GM12878 (cell line): ENCODE data around the gene REEP1. TPM values are rescaled to one million over a fixed set of nuclear protein-coding genes. Genes with fewer than 3 reads are reported as not detected.

Experiments used
- ATAC-seq: fragments of 200-7000 bp; cut with Tn5 transposase; 3 replicates; pipeline ENCODE4 v1.9.1; 2020; ENCODE audit warnings: mild to moderate bottlenecking, moderate library complexity
- BruUV-seq: library from RNA; stranded (reverse); fragments of 400-500 nt; replicated peaks from 2 replicates; lab custom pipeline; 2021; lab: Mats Ljungman, UMichigan
- CTCF ChIA-PET: fragments of 300-600 bp; sonication (Branson Sonifier 250); formaldehyde crosslinking; extraction: SDS; loops from one replicate; lab custom pipeline; 2021; ENCODE audit warnings: inconsistent platforms; lab: Yijun Ruan, JAX
- POLR2A ChIA-PET: fragments of 350-600 bp; formaldehyde crosslinking; extraction: SDS; loops from one replicate; lab custom pipeline; 2021; ENCODE audit warnings: inconsistent platforms; lab: Charles Lee
- RAD21 ChIA-PET: fragments of 300-600 bp; sonication (Branson Sonifier 250); formaldehyde crosslinking; loops from one replicate; lab custom pipeline; 2023; ENCODE audit warnings: antibody characterized with exemption; ENCODE audit not compliant: unreplicated experiment; lab: Charles Lee
- SMC1A ChIA-PET: fragments of 300-600 bp; sonication (Branson Sonifier 250); formaldehyde crosslinking; loops from one replicate; lab custom pipeline; 2023; ENCODE audit not compliant: unreplicated experiment, uncharacterized antibody; lab: Charles Lee
- DNase-seq: peaks from one replicate; pipeline ENCODE4 v3.0.0-alpha.2; 2011; ENCODE audit warnings: low read depth, low spot score
- FAIRE-seq: peaks from 3 replicates; lab custom pipeline; 2011; peaks lifted over from hg19 to GRCh38; lab: Jason Lieb, UNC
- H2AFZ ChIP-seq: 2 replicates; pipeline ENCODE4 v1.6.0; 2011; ENCODE audit warnings: low read depth, low read length, control low read depth; ENCODE audit not compliant: control insufficient read depth
- H3K27ac ChIP-seq: 2 replicates; pipeline ENCODE4 v1.5.1; 2011; ENCODE audit warnings: control low read depth; ENCODE audit not compliant: control insufficient read depth, insufficient read depth
- H3K27me3 ChIP-seq, 2 experiments: replicated peaks in 1 of 2; 2 replicates each; pipeline versions ENCODE4 v1.6.0 to v1.6.1; 2011; ENCODE audit warnings: low read length in 1 of 2; ENCODE audit not compliant: control insufficient read depth in 2 of 2, insufficient read depth in 2 of 2
- H3K36me3 ChIP-seq, 2 experiments: 2 replicates each; pipeline ENCODE4 v1.5.1; 2011; ENCODE audit warnings: low read length in 1 of 2; ENCODE audit not compliant: control insufficient read depth in 2 of 2, insufficient read depth in 2 of 2
- H3K4me1 ChIP-seq: 2 replicates; pipeline ENCODE4 v1.6.1; 2011; ENCODE audit warnings: mild to moderate bottlenecking, low read length, moderate library complexity, mixed read lengths; ENCODE audit not compliant: control insufficient read depth, insufficient read depth
- H3K4me2 ChIP-seq: 2 replicates; pipeline ENCODE4 v1.6.0; 2011; ENCODE audit warnings: control low read depth; ENCODE audit not compliant: control insufficient read depth, insufficient read depth
- H3K4me3 ChIP-seq: fragments of 200-600 bp; sonication (generic); 2 replicates; pipeline ENCODE4 v1.5.1; 2016
- H3K79me2 ChIP-seq: 2 replicates; pipeline ENCODE4 v1.6.0; 2011; ENCODE audit warnings: low read length; ENCODE audit not compliant: control insufficient read depth, insufficient read depth
- H3K9ac ChIP-seq: 2 replicates; pipeline ENCODE4 v1.8.0; 2011; ENCODE audit warnings: low read length, control low read depth, mixed read lengths; ENCODE audit not compliant: control insufficient read depth, insufficient read depth
- H3K9me3 ChIP-seq: replicated peaks from 3 replicates; pipeline ENCODE4 v1.5.1; 2011; ENCODE audit warnings: mild to moderate bottlenecking, low read length; ENCODE audit not compliant: control insufficient read depth, insufficient read depth
- H4K20me1 ChIP-seq: 2 replicates; pipeline ENCODE4 v1.6.0; 2011; ENCODE audit not compliant: control insufficient read depth, insufficient read depth
- ASH2L ChIP-seq: fragments of 300-600, 200-600 bp; sonication (generic); IDR thresholded peaks from 2 replicates; pipeline ENCODE4 v1.6.1; 2017; ENCODE audit warnings: low read depth, mild to moderate bottlenecking, borderline replicate concordance
- BRCA1 ChIP-seq: IDR thresholded peaks from 2 replicates; pipeline ENCODE4 v1.6.1; 2011; ENCODE audit warnings: low read depth, low read length, improper control_type of control experiment
- CEBPB ChIP-seq, 2 experiments: fragments of 150-350 bp in 1 of 2; IDR thresholded peaks; 2 replicates each; pipeline ENCODE4 v1.6.1; 2012 to 2014; ENCODE audit warnings: low read depth in 2 of 2, low read length in 2 of 2, borderline replicate concordance in 1 of 2, inconsistent platforms in 1 of 2
- CREB1 ChIP-seq: IDR thresholded peaks from 2 replicates; pipeline ENCODE4 v1.6.1; 2012; ENCODE audit warnings: low read depth, mild to moderate bottlenecking, inconsistent platforms
- E2F8 ChIP-seq: fragments of 450-650 bp; IDR thresholded peaks from 2 replicates; pipeline ENCODE4 v1.6.1; 2018; ENCODE audit warnings: mild to moderate bottlenecking, low read depth, moderate library complexity; ENCODE audit not compliant: partially characterized antibody
- ETV6 ChIP-seq, 2 experiments: fragments of 450-650 bp in 1 of 2; IDR thresholded peaks in 1 of 2; conservative IDR thresholded peaks in 1 of 2; 2 replicates each; pipeline ENCODE4 v1.6.1; 2014; ENCODE audit warnings: antibody characterized with exemption in 1 of 2, borderline replicate concordance in 1 of 2, low read depth in 1 of 2, mild to moderate bottlenecking in 1 of 2, moderate library complexity in 1 of 2
- IRF4 ChIP-seq: IDR thresholded peaks from 2 replicates; pipeline ENCODE4 v1.6.1; 2011; ENCODE audit warnings: low read depth, low read length
- JUND ChIP-seq: IDR thresholded peaks from 2 replicates; pipeline ENCODE4 v1.6.1; 2012; ENCODE audit warnings: low read depth, mild to moderate bottlenecking, low read length, improper control_type of control experiment, moderate library complexity
- SPI1 ChIP-seq: IDR thresholded peaks from 2 replicates; pipeline ENCODE4 v1.6.1; 2011; ENCODE audit warnings: low read depth, mild to moderate bottlenecking, low read length, moderate library complexity, borderline replicate concordance; ENCODE audit not compliant: insufficient read depth
- SREBF2 ChIP-seq: IDR thresholded peaks from 2 replicates; pipeline ENCODE4 v1.6.1; 2012; ENCODE audit warnings: mild to moderate bottlenecking, low read length
- SUZ12 ChIP-seq: fragments of 200-600 bp; sonication (generic); IDR thresholded peaks from one replicate; pipeline ENCODE4 v1.6.1; 2018; ENCODE audit warnings: antibody characterized with exemption, mild to moderate bottlenecking; ENCODE audit not compliant: unreplicated experiment
- ZNF24 ChIP-seq: fragments of 450-650 bp; IDR thresholded peaks from 2 replicates; pipeline ENCODE4 v1.6.1; 2017; ENCODE audit warnings: antibody characterized with exemption, mild to moderate bottlenecking
- WGBS: methylation state at CpG from one replicate; pipeline ENCODE4 v1.1.6; 2016; ENCODE audit warnings: low lambda C conversion rate; ENCODE audit not compliant: insufficient replicate concordance, insufficient coverage; ENCODE audit errors: missing lambda C conversion rate; 5-methylcytosine and 5-hydroxymethylcytosine counted together
- in situ Hi-C: fragments of 300-500 bp; cut with MboI; formaldehyde crosslinking; loops from 9 replicates; pipeline ENCODE4 v1.14.3; 2018; ENCODE audit warnings: mixed read lengths
- intact Hi-C: fragments of 100-400 bp; cut with micrococcal nuclease; formaldehyde crosslinking; loops from one replicate; pipeline ENCODE4 v1.14.2; 2022; ENCODE audit not compliant: unreplicated experiment
- polyA plus RNA-seq, 11 experiments: library from polyadenylated mRNA; depleted of rRNA in 4 of 11; unstranded in 6 of 11; stranded (reverse) in 5 of 11; fragments of >200 nt; fragmentation: Nextera tagmentation in 4 of 11; fragmentation: Illumina TruSeq in 1 of 11; extraction: Ambion mirVana in 4 of 11; extraction: Trizol in 1 of 11; gene quantifications; 1 replicate in 1 of 11; 2 replicates in 10 of 11; pipeline versions ENCODE4 v1.2.1 to v1.2.3, GENCODE V29; 2011 to 2016; ENCODE audit warnings: inconsistent platforms in 2 of 11, missing spikeins in 2 of 11, low read depth in 1 of 11
- total RNA-seq, 4 experiments: library from RNA; depleted of rRNA in 3 of 4; stranded (reverse); fragments of >200 nt in 3 of 4; fragmentation: Illumina TruSeq in 1 of 4; extraction: Trizol in 1 of 4; gene quantifications; 2 replicates each; pipeline versions ENCODE4 v1.2.1 to v1.2.3, GENCODE V29; 2013 to 2021
- TF ChIP-seq, protein P1 (sequence below): fragments of 450-650 bp; IDR thresholded peaks from 2 replicates; pipeline ENCODE4 v1.6.1; 2016; ENCODE audit warnings: mild to moderate bottlenecking

Gene REEP1
- total and polyA plus RNA-seq, 10 of the 15 experiments (the other 5 are each of a cell fraction or from before 2014, with no cell fraction given): 0.02 to 0.30 (median 0.09) TPM; not detected in 1

DNA sequence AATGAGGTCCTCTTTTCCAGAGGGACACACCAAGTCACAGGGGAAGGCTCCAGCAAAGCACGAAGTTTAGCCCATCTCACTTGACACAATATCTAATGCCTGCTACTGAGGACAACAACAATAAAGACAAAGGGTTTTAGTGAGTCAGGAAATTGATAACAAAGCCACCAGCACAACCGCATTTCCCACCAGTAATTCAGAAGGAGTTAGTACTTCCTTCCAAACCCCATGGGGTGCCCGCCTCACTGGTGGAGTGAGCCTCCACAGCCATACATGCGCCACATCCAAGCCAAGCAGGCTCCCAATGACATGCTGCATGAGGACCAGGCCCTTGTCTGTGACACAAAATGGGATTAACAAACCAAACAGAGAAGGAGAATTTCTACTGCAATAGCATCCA is 98.1 kb downstream of the REEP1 start:
- no peaks in the 10 kb centered on the region for H3K27me3 ChIP-seq
- ChIA-PET RAD21 (no interaction called here), SMC1A (no interaction called here), POLR2A (no interaction called here), CTCF (no interaction called here)
- DNase-seq (no peak), ATAC-seq (no peak), FAIRE-seq (no peak)
- intact Hi-C loops (no loop called here), in situ Hi-C loops (no loop called here)
- H3K9me3 ChIP-seq: no peaks in the 10 kb centered on the region
- H3K27ac ChIP-seq: no peak overlapping the region
- H3K9ac ChIP-seq: no peak overlapping the region
- H2AFZ ChIP-seq: no peak overlapping the region
- BruUV-seq: no TSS peak
- H4K20me1 ChIP-seq: no peaks in the 10 kb centered on the region
- H3K79me2 ChIP-seq: no peaks in the 10 kb centered on the region
- TF ChIP-seq, protein P1, sequence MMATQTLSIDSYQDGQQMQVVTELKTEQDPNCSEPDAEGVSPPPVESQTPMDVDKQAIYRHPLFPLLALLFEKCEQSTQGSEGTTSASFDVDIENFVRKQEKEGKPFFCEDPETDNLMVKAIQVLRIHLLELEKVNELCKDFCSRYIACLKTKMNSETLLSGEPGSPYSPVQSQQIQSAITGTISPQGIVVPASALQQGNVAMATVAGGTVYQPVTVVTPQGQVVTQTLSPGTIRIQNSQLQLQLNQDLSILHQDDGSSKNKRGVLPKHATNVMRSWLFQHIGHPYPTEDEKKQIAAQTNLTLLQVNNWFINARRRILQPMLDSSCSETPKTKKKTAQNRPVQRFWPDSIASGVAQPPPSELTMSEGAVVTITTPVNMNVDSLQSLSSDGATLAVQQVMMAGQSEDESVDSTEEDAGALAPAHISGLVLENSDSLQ: no peak
- TF ChIP-seq SREBF2: no peak
- no peak overlapping the region for H3K4me2 ChIP-seq
- WGBS: 96% methylated on average over 4 of the region's 4 CpGs
- H3K4me1 ChIP-seq: peaks cover 29% of the 10 kb centered on the region
- H3K36me3 ChIP-seq: no peaks in the 10 kb centered on the region
- H3K4me3 ChIP-seq: no peak overlapping the region

DNA sequence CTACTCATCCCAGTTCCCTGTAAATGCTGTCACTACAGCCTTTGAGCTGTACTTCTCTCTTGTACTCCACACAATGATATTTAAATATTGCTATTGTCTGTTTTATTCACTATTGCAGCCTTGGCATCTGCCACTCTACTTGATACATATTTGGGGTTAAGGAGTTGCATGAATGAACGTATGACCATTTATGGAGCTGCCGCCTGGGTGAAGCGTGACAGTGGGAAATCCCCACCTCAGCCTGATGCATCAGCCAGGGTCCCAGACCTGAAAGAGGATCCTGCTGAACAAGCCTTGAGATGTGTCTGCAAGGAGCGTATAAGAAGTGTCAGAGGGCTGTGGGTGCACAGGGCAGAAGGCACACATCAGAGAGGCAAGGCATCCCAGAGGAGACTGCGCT is 99.1 kb downstream of the REEP1 start:
- ATAC-seq: peak; percentile 98
- intact Hi-C loops: no loop called here
- Histone ChIP-seq H4K20me1 (no peaks in the 10 kb centered on the region), H3K27me3 (no peaks in the 10 kb centered on the region), H3K27ac (no peak overlapping the region), H3K4me1 (peaks cover 19% of the 10 kb centered on the region), H2AFZ (peak overlapping the region; percentile 6; the same call in 1 of the 2 replicates), H3K9me3 (no peaks in the 10 kb centered on the region), H3K4me3 (no peak overlapping the region), H3K9ac (no peak overlapping the region), H3K79me2 (no peaks in the 10 kb centered on the region), H3K4me2 (peak overlapping the region; percentile 49; the same call in 1 of the 2 replicates), H3K36me3 (no peaks in the 10 kb centered on the region)
- SMC1A ChIA-PET: interaction anchor here (0.6 to 3.9 kb wide), 8 partner anchors 9 to 58 kb away, joined by 3 to 29 read pairs (median 5); no protein-coding TSS in a partner anchor
- DNase-seq: peak; percentile 74
- FAIRE-seq: peak; percentile 89
- RAD21 ChIA-PET: interaction anchor here (0.7 to 2.1 kb wide), 9 partner anchors 12 to 130 kb away, joined by 3 to 14 read pairs (median 4); no protein-coding TSS in a partner anchor
- BruUV-seq: no TSS peak
- CTCF ChIA-PET: interaction anchor here (0.5 to 2.1 kb wide), 6 partner anchors 12 to 135 kb away, joined by 3 to 10 read pairs (median 6); no protein-coding TSS in a partner anchor
- WGBS: 14% methylated on average over 5 of the region's 5 CpGs
- POLR2A ChIA-PET: interaction anchor here (0.8 kb wide), 1 partner anchor 13 kb away, joined by 3 read pairs; no protein-coding TSS in a partner anchor
- in situ Hi-C loops: no loop called here
- no peak for TF ChIP-seq E2F8
- no peak for TF ChIP-seq BRCA1
- TF ChIP-seq ASH2L: no peak
- no peak for TF ChIP-seq ETV6 (conservative IDR thresholded peaks at IDR 0.05 in 1 of 2, IDR thresholded peaks at IDR 0.05 in 1 of 2; ENCODE audit: borderline replicate concordance in 1 of 2, low read depth in 1 of 2)
- TF ChIP-seq ZNF24: no peak
- TF ChIP-seq CEBPB (IDR thresholded peaks at IDR 0.05; ENCODE audit: borderline replicate concordance in 1 of 2, low read depth in 2 of 2, low read length in 2 of 2): no peak
- TF ChIP-seq SUZ12: no peak
- 0 out of 2 replicates have a peak, but pooled peaks have one; percentile 48 for TF ChIP-seq IRF4
- peak; percentile 23; the same call in 1 of the 2 replicates for TF ChIP-seq CREB1
- no peak for TF ChIP-seq JUND
- TF ChIP-seq SPI1: peak; percentile 22; the same call in 1 of the 2 replicates
